Measurements from ENCODE around the gene ANGPTL8.

ANGPTL8 gene

DNA sequence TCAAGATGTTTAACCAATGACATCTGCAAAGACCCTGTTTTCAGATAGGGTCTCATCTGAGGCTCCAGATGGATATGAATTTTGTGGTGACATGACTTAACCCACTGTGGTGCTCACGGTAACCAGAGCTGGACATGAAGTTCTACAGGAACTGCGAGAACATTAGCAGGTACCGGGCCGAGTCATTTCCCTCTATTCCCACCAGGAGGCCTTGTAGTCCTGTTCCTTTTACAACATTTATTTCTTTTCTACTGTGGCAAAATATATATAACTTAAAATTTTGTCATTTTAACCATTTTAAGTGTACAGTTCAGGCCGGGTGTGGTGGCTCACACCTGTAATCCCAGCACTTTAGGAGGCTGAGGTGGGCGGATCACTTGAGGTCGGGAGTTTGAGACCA is 48.9 kb downstream of the ANGPTL8 start:
- no peak for DNase-seq (ENCODE audit: low read depth in 2 of 2, low spot score in 1 of 2)

GRCh38 chr19:11290256-11290655 is 50.8 kb downstream of the ANGPTL8 start:
- no peak for DNase-seq (ENCODE audit: low read depth in 2 of 2, low spot score in 1 of 2)

DNA sequence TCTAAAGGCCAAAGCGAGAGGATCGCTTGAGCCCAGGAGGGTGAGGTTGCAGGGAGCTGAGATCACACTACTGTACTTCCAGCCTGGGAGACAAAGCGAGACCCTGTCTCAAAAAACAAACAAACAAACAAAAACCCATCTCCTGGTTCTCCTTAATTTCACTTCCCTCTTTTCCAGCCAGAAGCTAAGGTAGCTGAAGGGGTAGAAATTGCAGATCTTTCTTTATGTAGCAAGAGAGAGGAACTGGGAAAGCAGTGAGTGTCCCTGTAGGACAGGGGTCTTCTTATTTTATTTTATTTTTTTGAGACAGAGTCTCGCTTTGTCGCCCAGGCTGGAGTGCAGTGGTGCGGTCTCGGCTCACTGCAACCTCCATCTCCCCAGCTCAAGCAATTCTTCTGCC is 52.0 kb downstream of the ANGPTL8 start:
- no peak for DNase-seq (ENCODE audit: low read depth in 2 of 2, low spot score in 1 of 2)

Data from stimulated activated CD8-positive, alpha-beta memory T cell treated with anti-CD3 and anti-CD28 coated beads, Interleukin-4, amount 100 ng/mL, for 1 hour (primary cell).